Stomach (tissue), 9 donors: ENCODE data around the gene PNPLA5. TPM values are rescaled to one million over a fixed set of nuclear protein-coding genes. Genes with fewer than 3 reads are reported as not detected.

Experiments
- DNase-seq, 2 donors: peaks; one replicate each; pipeline versions ENCODE4 v3.0.0 to v3.0.0-alpha.2; 2013 to 2019
- H3K27ac ChIP-seq, 5 donors: fragments of 200-600 bp in 4 of 5; sonication (generic) in 4 of 5; one replicate each; pipeline ENCODE4 v1.5.1; 2013 to 2019; ENCODE audit warnings: mild to moderate bottlenecking in 1 of 5, moderate library complexity in 1 of 5
- H3K27me3 ChIP-seq, 3 donors: fragments of 200-600 bp; sonication (generic); one replicate each; pipeline ENCODE4 v1.5.1; 2017 to 2019; ENCODE audit warnings: mixed run types in 1 of 3
- H3K36me3 ChIP-seq, 4 donors: fragments of 200-600 bp; sonication (generic); 1 replicate in 3 of 4; 2 replicates in 1 of 4; pipeline ENCODE4 v1.5.1; 2016 to 2019
- H3K4me1 ChIP-seq, 4 donors: fragments of 200-600 bp; sonication (generic); one replicate each; pipeline ENCODE4 v1.5.1; 2016 to 2019
- H3K4me3 ChIP-seq, 4 donors: fragments of 200-600 bp; sonication (generic) in 3 of 4; one replicate each; pipeline ENCODE4 v1.5.1; 2016 to 2019; ENCODE audit warnings: mild to moderate bottlenecking in 1 of 4
- H3K9me3 ChIP-seq, 4 donors: fragments of 200-600 bp; sonication (generic); one replicate each; pipeline ENCODE4 v1.5.1; 2016 to 2019
- EP300 ChIP-seq: sonication (generic); formaldehyde crosslinking; IDR thresholded peaks from one replicate; pipeline ENCODE4 v1.6.1; 2017; ENCODE audit warnings: antibody characterized with exemption
- POLR2A ChIP-seq, 4 donors: fragments of 450-650 bp; IDR thresholded peaks; one replicate each; pipeline ENCODE4 v1.6.1; 2016; ENCODE audit warnings: antibody characterized with exemption in 4 of 4, control low read depth in 2 of 4, mild to moderate bottlenecking in 1 of 4, moderate library complexity in 1 of 4
- POLR2AphosphoS5 ChIP-seq, 3 donors: sonication (generic); formaldehyde crosslinking; IDR thresholded peaks; one replicate each; pipeline ENCODE4 v1.6.1; 2016; ENCODE audit warnings: antibody characterized with exemption in 3 of 3
- WGBS, 5 donors: extraction: QIAGEN DNeasy Blood & Tissue Kit in 3 of 5; methylation state at CpG; one replicate each; pipeline versions ENCODE4 v1.1.5 to v1.1.7; 2013 to 2018; 5-methylcytosine and 5-hydroxymethylcytosine counted together
- intact Hi-C: fragments of 100-400 bp; cut with DNase I; formaldehyde crosslinking; loops from one replicate; pipeline ENCODE4 v1.15.1; 2023; ENCODE audit warnings: low total_unique reads
- polyA plus RNA-seq, 3 donors: library from polyadenylated mRNA; stranded (reverse); fragments of 200-250 nt; gene quantifications; one replicate each; pipeline ENCODE4 v1.2.3, GENCODE V29; 2013
- total RNA-seq, 5 donors: library from RNA; depleted of rRNA; stranded (reverse); fragments of >200 nt; gene quantifications; one replicate each; pipeline versions ENCODE4 v1.1.0 to v1.2.3, GENCODE V29; 2014 to 2016
- TF ChIP-seq, protein P1 (sequence below), 7 experiments: fragments of 450-650 bp in 4 of 7; fragments of 200-600 bp in 3 of 7; sonication (generic) in 3 of 7; IDR thresholded peaks; one replicate each; pipeline ENCODE4 v1.5.1; 2016 to 2019; ENCODE audit warnings: antibody characterized with exemption in 7 of 7, control low read depth in 2 of 7, mild to moderate bottlenecking in 1 of 7
- donor health status: healthy with polysubstance abuse.
- donor health status: Bipolar disorder and iron deficiency.
- donor health status: healthy.

Gene PNPLA5
- total and polyA plus RNA-seq, 8 donors: not detected

DNA sequence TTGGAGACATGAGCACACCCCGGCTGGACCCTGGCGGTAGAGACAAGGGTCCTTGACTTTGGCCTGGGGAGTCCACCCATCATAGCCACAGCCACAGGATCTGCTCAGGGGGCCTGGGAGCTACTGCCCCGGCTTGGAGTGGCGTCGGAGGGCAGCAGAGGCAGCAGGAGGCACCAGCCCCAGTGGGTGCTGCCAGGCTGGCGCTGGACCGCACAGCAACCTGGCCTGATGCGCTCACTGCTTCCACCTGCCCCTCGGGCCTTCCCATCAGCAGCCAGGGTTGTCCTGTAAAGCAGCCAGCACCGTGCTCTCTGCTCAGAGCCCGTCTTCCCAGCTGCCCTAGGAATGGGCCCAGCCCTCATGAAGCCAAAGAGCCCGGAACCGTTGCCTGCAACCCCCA is 51.4 kb downstream of the PNPLA5 start:
- H3K27me3 ChIP-seq: peaks cover 0 to 32% (median 0%) of the 10 kb centered on the region in 3 donors
- intact Hi-C loops: no loop called here
- WGBS, 5 donors: 76 to 93% (median 82%) methylated on average over 10 to 13 of the region's 13 CpGs

DNA sequence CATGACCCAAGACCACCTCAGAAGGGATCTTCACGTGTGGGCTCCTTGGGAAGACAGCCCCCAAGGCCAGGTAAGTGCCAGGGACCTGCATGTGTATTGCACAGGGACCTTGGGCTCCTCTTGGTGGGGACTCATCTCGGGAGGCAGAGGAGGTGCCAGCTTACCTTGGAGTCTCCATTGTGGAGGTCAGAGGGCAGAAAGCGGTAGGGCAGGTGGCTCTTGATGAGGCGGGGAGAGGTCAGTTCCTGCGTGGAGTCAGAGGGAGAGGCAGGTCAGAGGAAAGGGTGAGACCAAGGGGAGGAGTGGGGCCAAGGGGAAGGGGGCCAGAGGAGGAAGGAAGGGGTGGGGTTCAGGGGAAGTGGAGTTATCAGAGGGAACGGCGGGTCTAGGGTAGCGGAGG is 52.0 kb downstream of the PNPLA5 start:
- intact Hi-C loops: no loop called here
- Histone ChIP-seq H3K27ac (no peak overlapping the region), H3K9me3 (no peaks in the 10 kb centered on the region), H3K27me3 (peaks cover 0 to 32% (median 0%) of the 10 kb centered on the region in 3 donors), H3K4me3 (no peak overlapping the region), H3K36me3 (no peaks in the 10 kb centered on the region), H3K4me1 (no peaks in the 10 kb centered on the region)
- DNase-seq: no peak
- TF ChIP-seq EP300: no peak
- TF ChIP-seq POLR2A (IDR thresholded peaks at IDR 0.05): no peak
- TF ChIP-seq POLR2AphosphoS5 (IDR thresholded peaks at IDR 0.05): no peak
- TF ChIP-seq, protein P1, sequence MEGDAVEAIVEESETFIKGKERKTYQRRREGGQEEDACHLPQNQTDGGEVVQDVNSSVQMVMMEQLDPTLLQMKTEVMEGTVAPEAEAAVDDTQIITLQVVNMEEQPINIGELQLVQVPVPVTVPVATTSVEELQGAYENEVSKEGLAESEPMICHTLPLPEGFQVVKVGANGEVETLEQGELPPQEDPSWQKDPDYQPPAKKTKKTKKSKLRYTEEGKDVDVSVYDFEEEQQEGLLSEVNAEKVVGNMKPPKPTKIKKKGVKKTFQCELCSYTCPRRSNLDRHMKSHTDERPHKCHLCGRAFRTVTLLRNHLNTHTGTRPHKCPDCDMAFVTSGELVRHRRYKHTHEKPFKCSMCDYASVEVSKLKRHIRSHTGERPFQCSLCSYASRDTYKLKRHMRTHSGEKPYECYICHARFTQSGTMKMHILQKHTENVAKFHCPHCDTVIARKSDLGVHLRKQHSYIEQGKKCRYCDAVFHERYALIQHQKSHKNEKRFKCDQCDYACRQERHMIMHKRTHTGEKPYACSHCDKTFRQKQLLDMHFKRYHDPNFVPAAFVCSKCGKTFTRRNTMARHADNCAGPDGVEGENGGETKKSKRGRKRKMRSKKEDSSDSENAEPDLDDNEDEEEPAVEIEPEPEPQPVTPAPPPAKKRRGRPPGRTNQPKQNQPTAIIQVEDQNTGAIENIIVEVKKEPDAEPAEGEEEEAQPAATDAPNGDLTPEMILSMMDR (IDR thresholded peaks at IDR 0.05): no peak
- WGBS, 5 donors: 38 to 54% (median 47%) methylated on average over 8 of the region's 8 CpGs

More for the DNA sequence above, 51.4 kb downstream of the PNPLA5 start:
- DNase-seq: no peak
- no peaks in the 10 kb centered on the region for H3K9me3 ChIP-seq
- H3K4me1 ChIP-seq: no peaks in the 10 kb centered on the region
- H3K36me3 ChIP-seq: no peaks in the 10 kb centered on the region
- no peak overlapping the region for H3K4me3 ChIP-seq
- TF ChIP-seq POLR2AphosphoS5 (IDR thresholded peaks at IDR 0.05) (no peak), EP300 (no peak), POLR2A (IDR thresholded peaks at IDR 0.05) (no peak)
- TF ChIP-seq, protein P1 (IDR thresholded peaks at IDR 0.05): no peak
- H3K27ac ChIP-seq: no peak overlapping the region

DNA sequence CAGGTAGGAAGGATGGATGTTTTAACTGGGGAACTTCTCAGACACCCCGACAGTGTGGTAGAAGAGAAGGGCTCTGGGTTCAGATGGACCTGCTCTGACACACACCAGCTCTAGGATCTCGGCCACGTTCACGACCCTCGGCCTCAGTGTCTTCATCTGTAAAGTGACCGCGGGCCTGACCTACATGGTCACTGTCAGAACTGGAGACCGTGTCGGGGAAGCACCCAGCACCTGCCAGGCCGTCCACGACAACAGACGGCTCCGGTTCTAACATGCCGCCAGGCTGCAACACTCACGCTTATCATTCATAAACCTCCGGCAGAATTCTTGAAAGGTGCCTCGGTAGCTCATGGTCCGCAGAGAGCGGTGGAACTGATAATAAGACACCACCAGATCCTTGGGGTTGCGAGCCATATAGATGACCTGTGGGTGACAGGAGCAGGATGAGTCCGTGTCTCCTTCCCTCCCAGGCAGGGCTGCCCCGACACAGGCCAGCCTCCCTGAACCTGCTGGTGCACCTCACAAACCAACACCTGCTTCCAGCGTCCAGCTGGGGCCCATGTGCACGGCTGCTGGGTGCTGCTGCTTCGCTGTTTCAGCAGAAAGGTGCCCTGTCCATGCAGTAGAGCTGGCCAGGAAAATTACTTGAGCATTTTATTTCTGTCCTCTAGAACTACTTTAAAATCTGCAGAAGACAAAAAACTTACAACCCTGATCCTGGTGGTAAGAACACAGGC is 53.1 kb downstream of the PNPLA5 start:
- 91 to 93% (median 92%) methylated on average over 25 of the region's 25 CpGs for WGBS, 5 donors
- H3K27me3 ChIP-seq: peaks cover 0 to 30% (median 0%) of the 10 kb centered on the region in 3 donors
- no peak overlapping the region for H3K27ac ChIP-seq
- intact Hi-C loops: no loop called here
- TF ChIP-seq POLR2A (IDR thresholded peaks at IDR 0.05) (no peak), EP300 (no peak), POLR2AphosphoS5 (IDR thresholded peaks at IDR 0.05) (no peak)
- TF ChIP-seq, protein P1 (IDR thresholded peaks at IDR 0.05): no peak
- no peak overlapping the region for H3K4me3 ChIP-seq
- H3K9me3 ChIP-seq: no peaks in the 10 kb centered on the region
- no peaks in the 10 kb centered on the region for H3K36me3 ChIP-seq
- DNase-seq: no peak
- no peaks in the 10 kb centered on the region for H3K4me1 ChIP-seq

DNA sequence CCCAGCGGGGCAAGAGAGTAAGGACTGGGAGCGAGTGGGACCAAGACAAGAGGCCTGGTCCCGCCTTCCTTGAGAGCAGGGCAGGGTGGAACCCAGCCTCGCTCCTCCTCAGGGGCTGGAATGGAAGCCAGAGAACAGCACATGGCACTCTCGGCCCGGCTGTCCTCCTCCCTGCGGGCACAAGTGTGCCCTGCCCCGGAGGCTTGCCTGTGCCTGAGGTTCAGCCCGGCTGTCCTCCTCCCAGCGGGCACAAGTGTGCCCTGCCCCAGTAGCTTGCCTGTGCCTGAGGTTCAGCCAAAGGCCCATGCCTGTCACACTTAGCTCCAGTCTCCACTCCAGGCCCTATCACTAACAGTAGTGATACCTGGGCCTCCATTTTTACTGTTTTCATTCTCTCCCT is 53.7 kb downstream of the PNPLA5 start:
- TF ChIP-seq POLR2AphosphoS5 (IDR thresholded peaks at IDR 0.05) (no peak), EP300 (no peak), POLR2A (IDR thresholded peaks at IDR 0.05) (no peak)
- TF ChIP-seq, protein P1 (IDR thresholded peaks at IDR 0.05): no peak
- WGBS, 5 donors: 73 to 87% (median 85%) methylated on average over 4 to 10 of the region's 10 CpGs
- Histone ChIP-seq H3K4me1 (no peaks in the 10 kb centered on the region), H3K27me3 (peaks cover 0 to 36% (median 0%) of the 10 kb centered on the region in 3 donors), H3K36me3 (no peaks in the 10 kb centered on the region), H3K4me3 (no peak overlapping the region), H3K9me3 (no peaks in the 10 kb centered on the region), H3K27ac (no peak overlapping the region)
- no peak for DNase-seq
- intact Hi-C loops: no loop called here
